Activated CD8-positive, alpha-beta T cell treated with anti-CD3 and anti-CD28 coated beads, Interleukin-2, amount 10 ng/mL, durations not matched to agents 7 days and 5 days (primary cell): Measurements from ENCODE around the gene GINS1. TPM values are rescaled to one million over a fixed set of nuclear protein-coding genes. Genes with fewer than 3 reads are reported as not detected.

Experiments
- ATAC-seq: fragments of 150-1000 bp; cut with Tn5 transposase; one replicate; pipeline ENCODE4 v1.10.0; 2021; ENCODE audit warnings: moderate library complexity
- CTCF ChIA-PET: fragments of 350-600 bp; sonication (Branson Sonifier 250); formaldehyde crosslinking; loops from one replicate; lab custom pipeline; 2021; ENCODE audit warnings: antibody characterized with exemption; lab: Charles Lee
- POLR2A ChIA-PET: fragments of 350-600 bp; sonication (Branson Sonifier 250); formaldehyde crosslinking; loops from one replicate; lab custom pipeline; 2021; ENCODE audit warnings: antibody characterized with exemption; lab: Charles Lee
- DNase-seq: peaks from one replicate; pipeline ENCODE4 v3.0.0-alpha.2; 2020
- H3K27ac Mint-ChIP-seq: one replicate; pipeline ENCODE4 v1.8.0; 2021; ENCODE audit warnings: mild to moderate bottlenecking, mixed read lengths
- H3K27me3 Mint-ChIP-seq: one replicate; pipeline ENCODE4 v1.8.0; 2021; ENCODE audit warnings: low read depth, mixed read lengths
- H3K36me3 Mint-ChIP-seq: one replicate; pipeline ENCODE4 v1.8.0; 2021; ENCODE audit warnings: low read depth, mixed read lengths
- H3K4me1 Mint-ChIP-seq: one replicate; pipeline ENCODE4 v1.8.0; 2021; ENCODE audit warnings: low read depth, mixed read lengths
- H3K4me3 Mint-ChIP-seq: one replicate; pipeline ENCODE4 v1.8.0; 2021; ENCODE audit warnings: mild to moderate bottlenecking, mixed read lengths
- H3K9me3 Mint-ChIP-seq: one replicate; pipeline ENCODE4 v1.8.0; 2022; ENCODE audit warnings: mixed read lengths; ENCODE audit not compliant: insufficient read depth
- total RNA-seq, 2 experiments: library from RNA; stranded (reverse); gene quantifications; one replicate each; pipeline ENCODE4 v1.2.3, GENCODE V29; 2021

GINS1 gene
- total RNA-seq, 2 experiments from 2014 or later: 40.8 to 41.6 TPM

DNA sequence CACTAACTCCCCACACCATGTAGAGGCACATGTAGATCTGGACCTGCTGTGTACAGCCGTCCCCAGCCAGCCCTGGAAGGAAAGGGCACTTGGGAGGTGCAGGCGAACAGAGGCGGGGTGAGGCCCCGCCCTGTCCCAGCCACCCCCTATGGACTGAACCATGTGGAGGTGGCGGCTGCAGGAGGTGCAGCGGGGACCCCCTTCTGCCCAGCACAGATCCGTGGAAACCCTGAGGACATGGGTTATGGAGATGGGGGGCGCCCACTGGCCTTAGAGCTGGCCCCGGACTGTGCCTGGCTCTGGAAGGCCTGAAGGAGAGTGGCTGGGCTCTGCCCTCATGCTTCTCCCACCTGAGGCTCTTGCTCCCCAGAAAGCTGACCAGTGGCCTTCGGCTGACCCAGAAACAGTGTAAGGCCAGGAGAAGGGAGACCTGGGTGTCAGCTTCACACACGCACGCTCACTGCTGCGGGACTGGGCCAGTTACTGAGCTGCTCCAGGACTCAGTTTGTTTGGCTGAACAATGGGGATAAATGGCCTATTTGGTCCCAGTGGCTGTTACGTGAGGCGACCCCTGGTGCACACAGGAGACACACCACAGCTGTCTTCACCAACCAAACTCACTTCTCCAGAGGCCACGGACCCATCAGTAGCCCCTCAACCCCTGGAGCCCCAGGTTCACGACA lies 87.2 kb downstream of the GINS1 start:
- ChIA-PET CTCF (no interaction called here), POLR2A (no interaction called here)
- Mint-ChIP-seq H3K27me3 (no peaks in the 10 kb centered on the region), H3K9me3 (no peaks in the 10 kb centered on the region), H3K4me3 (no peak overlapping the region), H3K4me1 (no peaks in the 10 kb centered on the region), H3K36me3 (no peaks in the 10 kb centered on the region), H3K27ac (no peak overlapping the region)
- ATAC-seq (no peak), DNase-seq (no peak)

DNA sequence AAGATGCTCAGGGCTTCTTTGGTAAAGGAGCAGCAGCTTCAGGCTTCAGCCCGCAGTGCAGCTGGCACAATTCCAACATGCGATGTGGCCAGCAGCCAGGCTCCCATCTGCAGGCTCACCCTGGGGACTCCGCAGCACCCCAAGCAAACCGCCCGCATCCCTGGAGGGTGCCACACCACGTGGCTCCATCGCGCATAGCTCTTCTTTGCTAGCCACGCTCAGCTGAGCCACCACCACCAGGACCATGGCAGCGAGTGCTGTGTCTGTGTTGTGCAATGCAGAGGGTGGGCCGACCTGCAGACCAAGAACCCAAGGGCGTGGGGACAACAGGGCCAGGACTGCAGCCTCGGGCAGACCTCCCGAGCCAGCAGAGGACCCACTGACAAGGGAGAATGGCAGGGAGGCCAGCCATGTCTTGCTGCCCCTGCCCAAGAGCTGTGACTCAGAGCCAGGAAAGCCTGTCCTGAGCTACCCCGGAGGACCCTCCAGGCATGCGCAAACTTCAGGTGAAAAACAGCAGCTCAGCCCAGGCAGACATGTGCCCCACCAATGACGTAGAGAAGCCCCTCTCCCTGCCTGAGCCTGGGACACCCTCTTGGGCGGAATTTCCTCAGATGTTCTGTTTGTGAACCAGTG lies 87.8 kb downstream of the GINS1 start:
- Mint-ChIP-seq H3K27ac (no peak overlapping the region), H3K36me3 (no peaks in the 10 kb centered on the region), H3K4me3 (no peak overlapping the region), H3K9me3 (no peaks in the 10 kb centered on the region), H3K4me1 (no peaks in the 10 kb centered on the region), H3K27me3 (no peaks in the 10 kb centered on the region)
- CTCF ChIA-PET: no interaction called here
- DNase-seq: no peak
- POLR2A ChIA-PET: no interaction called here
- no peak for ATAC-seq

DNA sequence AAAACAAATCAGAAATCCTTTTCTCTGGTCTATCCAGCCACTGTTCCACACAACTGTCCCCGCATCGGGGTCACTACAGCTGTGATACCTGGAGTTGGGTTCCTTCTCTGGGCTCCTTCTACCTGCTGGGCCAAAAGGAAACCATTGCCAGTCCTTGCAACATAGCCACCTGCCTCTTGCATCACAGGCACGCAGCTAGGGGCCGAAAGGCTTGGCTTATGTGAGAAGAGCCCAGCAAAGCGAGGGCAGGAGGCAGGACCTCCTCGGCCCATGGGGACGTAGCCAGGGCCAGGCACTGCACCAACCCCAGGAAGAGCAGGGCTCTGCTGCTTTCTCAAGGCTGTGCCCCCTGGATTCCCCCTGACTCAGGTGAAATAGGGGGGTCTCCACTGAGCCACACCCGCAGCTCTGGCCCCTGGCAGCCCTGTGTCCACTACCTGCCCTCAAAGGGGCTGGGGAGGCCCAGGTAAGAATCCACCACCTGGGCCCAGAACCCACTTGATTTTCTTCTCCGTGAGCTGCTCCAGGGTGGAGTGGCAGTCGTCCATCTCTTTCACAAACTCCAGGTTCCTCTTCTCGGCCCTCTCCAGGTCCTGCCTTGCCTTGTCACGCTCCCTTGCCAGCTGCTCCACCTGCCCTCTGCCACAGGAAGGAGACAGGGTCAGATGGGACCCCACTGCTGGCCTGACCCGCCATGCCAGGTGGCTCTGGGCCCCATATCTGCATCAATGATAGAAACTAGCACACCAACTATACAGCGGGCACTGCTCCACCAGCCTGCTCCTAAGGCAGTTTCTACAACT lies 88.9 kb downstream of the GINS1 start:
- no peaks in the 10 kb centered on the region for H3K36me3 Mint-ChIP-seq
- ATAC-seq: no peak
- H3K9me3 Mint-ChIP-seq: no peaks in the 10 kb centered on the region
- no peak for DNase-seq
- H3K27ac Mint-ChIP-seq: no peak overlapping the region
- ChIA-PET CTCF (no interaction called here), POLR2A (no interaction called here)
- no peaks in the 10 kb centered on the region for H3K27me3 Mint-ChIP-seq
- H3K4me3 Mint-ChIP-seq: no peak overlapping the region
- no peaks in the 10 kb centered on the region for H3K4me1 Mint-ChIP-seq

DNA sequence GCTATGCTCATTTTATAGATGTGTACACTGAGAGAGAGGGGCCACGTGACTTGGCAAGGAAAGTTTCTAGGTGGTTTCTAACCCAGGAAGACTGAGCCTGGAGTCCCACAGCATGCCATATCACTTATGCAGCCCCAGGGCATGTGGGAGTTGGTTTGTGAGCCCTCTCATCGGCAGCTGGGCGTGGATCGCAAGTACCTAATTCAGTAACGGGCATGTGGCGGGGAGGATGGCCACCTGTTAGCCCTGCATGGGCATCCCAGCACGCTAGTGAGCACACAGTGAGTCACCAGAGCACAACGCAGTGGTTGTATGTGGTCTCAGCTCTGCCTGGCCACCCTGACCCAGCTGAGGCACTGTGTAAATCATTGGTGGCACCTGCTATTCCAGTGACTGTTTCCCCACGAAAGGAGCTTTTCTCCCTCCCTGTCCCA lies 89.5 kb downstream of the GINS1 start:
- ATAC-seq (no peak), DNase-seq (no peak)
- ChIA-PET CTCF (no interaction called here), POLR2A (no interaction called here)
- no peaks in the 10 kb centered on the region for H3K9me3 Mint-ChIP-seq
- H3K27ac Mint-ChIP-seq: no peak overlapping the region
- no peaks in the 10 kb centered on the region for H3K4me1 Mint-ChIP-seq
- no peak overlapping the region for H3K4me3 Mint-ChIP-seq
- no peaks in the 10 kb centered on the region for H3K36me3 Mint-ChIP-seq
- H3K27me3 Mint-ChIP-seq: no peaks in the 10 kb centered on the region

DNA sequence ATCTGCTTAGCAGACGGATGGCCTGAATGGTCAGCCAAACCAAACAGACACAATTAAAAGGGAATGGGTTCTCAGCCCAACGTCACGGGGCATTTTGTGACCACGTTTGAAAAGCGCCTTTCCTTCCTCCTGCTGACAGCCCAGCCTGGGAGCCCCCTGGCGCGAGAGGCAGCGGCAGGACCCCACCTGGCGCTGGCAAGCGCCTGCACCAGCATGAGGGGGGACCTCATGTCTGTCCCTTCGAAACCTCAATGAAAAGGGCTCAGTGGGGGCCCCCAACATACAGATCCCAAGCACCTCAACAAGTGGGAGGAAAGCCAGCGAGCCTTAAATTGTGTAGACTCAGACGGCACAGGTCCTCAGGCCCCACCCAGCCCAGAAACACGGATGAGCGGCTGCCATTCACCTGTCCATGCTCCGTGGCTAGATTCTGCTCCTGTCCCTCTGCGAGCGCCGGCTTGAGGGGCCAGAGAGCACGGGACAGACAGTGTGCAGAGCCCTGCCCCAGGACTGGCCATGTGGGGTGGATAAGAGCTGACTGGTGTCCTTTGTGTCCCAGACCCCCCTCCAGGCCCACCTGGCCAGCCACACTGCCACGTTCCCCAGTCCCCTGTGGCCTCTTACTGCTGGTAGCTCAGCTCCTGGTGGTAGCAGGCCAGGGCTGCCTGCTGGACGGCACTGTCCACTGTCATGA lies 90.3 kb downstream of the GINS1 start:
- H3K9me3 Mint-ChIP-seq: no peaks in the 10 kb centered on the region
- no peak overlapping the region for H3K4me3 Mint-ChIP-seq
- H3K4me1 Mint-ChIP-seq: no peaks in the 10 kb centered on the region
- H3K27ac Mint-ChIP-seq: no peak overlapping the region
- H3K36me3 Mint-ChIP-seq: no peaks in the 10 kb centered on the region
- H3K27me3 Mint-ChIP-seq: no peaks in the 10 kb centered on the region
- DNase-seq (no peak), ATAC-seq (no peak)
- POLR2A ChIA-PET: no interaction called here
- CTCF ChIA-PET: no interaction called here

Other genes with a start within 250 kb of the GINS1 start
- gene ENTPD6, start 212.0 kb upstream of the GINS1 start, total RNA-seq: 10 to 100 TPM; 31.9 TPM
- gene PYGB, start 159.6 kb upstream of the GINS1 start, total RNA-seq: 10 to 100 TPM; 33.9 TPM
- gene ABHD12, start 16.8 kb upstream of the GINS1 start, total RNA-seq: 10 to 100 TPM; 28.7 to 31.1 TPM
- gene NINL, start 177.9 kb downstream of the GINS1 start, total RNA-seq: 1 to 10 TPM; 2.1 to 2.2 TPM
- 1 to 10 TPM; 4.9 to 5.0 TPM for gene NANP, start 216.3 kb downstream of the GINS1 start, total RNA-seq